ENCODE data around the gene SPSB4.

DNA sequence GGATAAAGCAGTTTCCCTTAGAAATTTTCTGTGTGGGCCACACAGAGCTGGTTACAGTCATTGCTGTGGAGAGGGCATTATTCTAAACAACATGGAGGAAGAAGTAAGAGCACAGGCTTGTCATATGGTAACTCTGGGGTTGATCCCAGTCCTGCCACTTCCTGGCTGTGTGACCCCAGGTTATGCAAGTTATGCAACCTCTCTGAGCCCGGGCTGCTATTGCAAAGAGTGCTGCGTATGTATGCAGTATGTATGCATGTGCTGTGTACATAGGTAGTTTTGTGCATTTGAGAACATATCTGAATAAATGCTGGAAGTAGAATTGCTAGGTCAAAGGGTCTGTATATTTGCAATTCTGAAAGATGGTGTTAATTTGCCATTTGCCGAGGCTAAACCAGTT, 9.2 kb downstream of the SPSB4 start:
- no peak for TF ChIP-seq MCM3 (IDR thresholded peaks at IDR 0.05)
- TF ChIP-seq ATF1 (CRISPR knock-in tag; IDR thresholded peaks at IDR 0.05) = no peak
- TF ChIP-seq ATF1 (tag; IDR thresholded peaks at IDR 0.05) = no peak
